ENCODE data around the gene CDIP1.

CDIP1 gene

GRCh38 chr16:4550591-4550990 lies 12.0 kb upstream of the CDIP1 start:
- POLR2A ChIA-PET = interaction anchor here (1.1 kb wide), 1 partner anchor 12 kb away, joined by 3 read pairs; the partner anchor contains the start of gene CDIP1
- no peak for DNase-seq (ENCODE audit: extremely low spot score)
- CTCF ChIA-PET = no interaction called here
- TF ChIP-seq TARDBP (IDR thresholded peaks at IDR 0.05) (no peak), ZNF384 (IDR thresholded peaks at IDR 0.05) (no peak), FOXA1 (IDR thresholded peaks at IDR 0.05) (no peak), PKNOX1 (IDR thresholded peaks at IDR 0.05) (no peak), SUZ12 (IDR thresholded peaks at IDR 0.05) (no peak), CTBP1 (IDR thresholded peaks at IDR 0.05; ENCODE audit: borderline replicate concordance) (no peak), LEF1 (IDR thresholded peaks at IDR 0.05; ENCODE audit: borderline replicate concordance) (no peak), SP1 (IDR thresholded peaks at IDR 0.05) (no peak), BHLHE40 (IDR thresholded peaks at IDR 0.05; ENCODE audit: borderline replicate concordance) (no peak), HDGF (IDR thresholded peaks at IDR 0.05; ENCODE audit: borderline replicate concordance) (no peak), FOXK2 (IDR thresholded peaks at IDR 0.05) (no peak), NFRKB (IDR thresholded peaks at IDR 0.05) (no peak)

- TF ChIP-seq FOXM1 (IDR thresholded peaks at IDR 0.05; ENCODE audit: borderline replicate concordance) = no peak
- no peak for TF ChIP-seq HDGF (IDR thresholded peaks at IDR 0.05; ENCODE audit: borderline replicate concordance)
- no peak for TF ChIP-seq ELF4 (IDR thresholded peaks at IDR 0.05)
- no peak for TF ChIP-seq CTBP1 (IDR thresholded peaks at IDR 0.05; ENCODE audit: borderline replicate concordance)
- TF ChIP-seq SUZ12 (IDR thresholded peaks at IDR 0.05) = no peak
- no peak for TF ChIP-seq FOXA1 (IDR thresholded peaks at IDR 0.05)
- no peak for TF ChIP-seq TARDBP (IDR thresholded peaks at IDR 0.05)
- no peak for TF ChIP-seq ARNT (IDR thresholded peaks at IDR 0.05)
- TF ChIP-seq SP1 (IDR thresholded peaks at IDR 0.05) = no peak
- TF ChIP-seq L3MBTL2 (conservative IDR thresholded peaks at IDR 0.05) = no peak
- no peak for TF ChIP-seq BHLHE40 (IDR thresholded peaks at IDR 0.05; ENCODE audit: borderline replicate concordance)
- TF ChIP-seq ZNF384 (IDR thresholded peaks at IDR 0.05) = no peak
- TF ChIP-seq LEF1 (IDR thresholded peaks at IDR 0.05; ENCODE audit: borderline replicate concordance) = no peak
- TF ChIP-seq NFRKB (IDR thresholded peaks at IDR 0.05) = no peak
- TF ChIP-seq PKNOX1 (IDR thresholded peaks at IDR 0.05) = no peak
- TF ChIP-seq FOXK2 (IDR thresholded peaks at IDR 0.05) = no peak
- CTCF ChIA-PET = interaction anchor here (0.5 to 1.6 kb wide), 7 partner anchors 9 to 70 kb away, joined by 3 to 15 read pairs (median 4); partner anchors contain the start of gene CDIP1
- no peak for DNase-seq (ENCODE audit: extremely low spot score)
- POLR2A ChIA-PET = interaction anchor here (1.1 kb wide), 1 partner anchor 9 kb away, joined by 3 read pairs; no protein-coding TSS in a partner anchor
Measured at GRCh38 chr16:4548124-4548523, 9.6 kb upstream of the CDIP1 start.

GRCh38 chr16:4544473-4544872 lies 5.9 kb upstream of the CDIP1 start:
- DNase-seq (ENCODE audit: extremely low spot score) = no peak
- ChIA-PET CTCF (interaction anchor here (0.6 to 1.6 kb wide), 2 partner anchors 26 to 80 kb away, joined by 3 to 7 read pairs; partner anchors contain the start of gene MGRN1), POLR2A (no interaction called here)
- TF ChIP-seq CTBP1 (IDR thresholded peaks at IDR 0.05; ENCODE audit: borderline replicate concordance) = no peak
- no peak for TF ChIP-seq ZNF384 (IDR thresholded peaks at IDR 0.05)
- no peak for TF ChIP-seq TARDBP (IDR thresholded peaks at IDR 0.05)
- no peak for TF ChIP-seq HDGF (IDR thresholded peaks at IDR 0.05; ENCODE audit: borderline replicate concordance)
- TF ChIP-seq ARNT (IDR thresholded peaks at IDR 0.05) = no peak
- TF ChIP-seq SUZ12 (IDR thresholded peaks at IDR 0.05) = no peak
- no peak for TF ChIP-seq BHLHE40 (IDR thresholded peaks at IDR 0.05; ENCODE audit: borderline replicate concordance)
- no peak for TF ChIP-seq FOXA1 (IDR thresholded peaks at IDR 0.05)
- no peak for TF ChIP-seq ELF4 (IDR thresholded peaks at IDR 0.05)
- no peak for TF ChIP-seq LEF1 (IDR thresholded peaks at IDR 0.05; ENCODE audit: borderline replicate concordance)
- no peak for TF ChIP-seq PKNOX1 (IDR thresholded peaks at IDR 0.05)
- no peak for TF ChIP-seq FOXM1 (IDR thresholded peaks at IDR 0.05; ENCODE audit: borderline replicate concordance)
- no peak for TF ChIP-seq NFRKB (IDR thresholded peaks at IDR 0.05)
- no peak for TF ChIP-seq FOXK2 (IDR thresholded peaks at IDR 0.05)
- no peak for TF ChIP-seq L3MBTL2 (conservative IDR thresholded peaks at IDR 0.05)
- TF ChIP-seq SP1 (IDR thresholded peaks at IDR 0.05) = no peak

DNA sequence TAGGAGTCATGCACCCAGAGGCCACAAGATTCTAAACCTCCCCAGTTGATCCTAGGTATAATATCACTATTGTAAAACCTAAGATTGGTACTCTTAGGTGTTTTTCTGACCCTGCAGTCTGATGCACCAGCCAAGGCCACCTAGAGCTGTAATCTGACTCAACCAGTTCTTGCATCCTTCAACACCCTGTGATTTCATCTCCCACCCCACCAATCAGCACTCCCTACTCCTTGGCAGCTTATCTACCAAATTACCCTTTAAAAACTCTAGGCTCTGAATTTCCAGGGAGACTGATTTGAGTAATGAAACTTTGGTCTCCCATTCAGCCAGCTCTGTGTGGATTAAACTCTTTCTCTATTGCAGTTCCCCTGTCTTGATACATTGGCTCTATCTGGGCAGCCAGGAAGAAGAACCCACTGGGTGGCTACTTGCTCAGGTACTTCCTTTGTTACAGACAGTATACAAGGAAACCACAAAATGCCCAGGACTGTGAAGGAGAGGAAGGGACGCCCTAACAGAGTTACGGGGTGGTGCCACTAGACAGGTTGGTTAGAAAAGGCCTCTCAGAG lies 1.2 kb upstream of the CDIP1 start:
- DNase-seq (ENCODE audit: extremely low spot score) = no peak
- ChIA-PET CTCF (interaction anchor here (2.4 kb wide), 1 partner anchor 9 kb away, joined by 15 read pairs; no protein-coding TSS in a partner anchor), POLR2A (interaction anchor here (1.1 kb wide), 1 partner anchor 8 kb away, joined by 3 read pairs; no protein-coding TSS in a partner anchor)
- TF ChIP-seq L3MBTL2 (conservative IDR thresholded peaks at IDR 0.05) = no peak
- TF ChIP-seq ZNF384 (IDR thresholded peaks at IDR 0.05) = no peak
- TF ChIP-seq FOXA1 (IDR thresholded peaks at IDR 0.05) = no peak
- no peak for TF ChIP-seq FOXM1 (IDR thresholded peaks at IDR 0.05; ENCODE audit: borderline replicate concordance)
- no peak for TF ChIP-seq FOXK2 (IDR thresholded peaks at IDR 0.05)
- TF ChIP-seq ELF4 (IDR thresholded peaks at IDR 0.05) = no peak
- no peak for TF ChIP-seq SP1 (IDR thresholded peaks at IDR 0.05)
- TF ChIP-seq HDGF (IDR thresholded peaks at IDR 0.05; ENCODE audit: borderline replicate concordance) = no peak
- TF ChIP-seq SUZ12 (IDR thresholded peaks at IDR 0.05) = no peak
- no peak for TF ChIP-seq BHLHE40 (IDR thresholded peaks at IDR 0.05; ENCODE audit: borderline replicate concordance)
- TF ChIP-seq ARNT (IDR thresholded peaks at IDR 0.05) = no peak

- ChIA-PET POLR2A (interaction anchor here (1.0 kb wide), 1 partner anchor 79 kb away, joined by 3 read pairs; no protein-coding TSS in a partner anchor), CTCF (no interaction called here)
- peak; percentile 33 for DNase-seq (ENCODE audit: extremely low spot score)
Measured at GRCh38 chr16:4537376-4538343, 913 bp downstream of the CDIP1 start.

More at GRCh38 chr16:4537376-4538343, 913 bp downstream of the CDIP1 start:
- TF ChIP-seq CTBP1 (IDR thresholded peaks at IDR 0.05; ENCODE audit: borderline replicate concordance) (no peak), SUZ12 (IDR thresholded peaks at IDR 0.05) (no peak), L3MBTL2 (conservative IDR thresholded peaks at IDR 0.05) (peak; percentile 53; the same call in 1 of the 2 replicates)
